Measurements from ENCODE around the gene CD276.

Gene CD276

DNA sequence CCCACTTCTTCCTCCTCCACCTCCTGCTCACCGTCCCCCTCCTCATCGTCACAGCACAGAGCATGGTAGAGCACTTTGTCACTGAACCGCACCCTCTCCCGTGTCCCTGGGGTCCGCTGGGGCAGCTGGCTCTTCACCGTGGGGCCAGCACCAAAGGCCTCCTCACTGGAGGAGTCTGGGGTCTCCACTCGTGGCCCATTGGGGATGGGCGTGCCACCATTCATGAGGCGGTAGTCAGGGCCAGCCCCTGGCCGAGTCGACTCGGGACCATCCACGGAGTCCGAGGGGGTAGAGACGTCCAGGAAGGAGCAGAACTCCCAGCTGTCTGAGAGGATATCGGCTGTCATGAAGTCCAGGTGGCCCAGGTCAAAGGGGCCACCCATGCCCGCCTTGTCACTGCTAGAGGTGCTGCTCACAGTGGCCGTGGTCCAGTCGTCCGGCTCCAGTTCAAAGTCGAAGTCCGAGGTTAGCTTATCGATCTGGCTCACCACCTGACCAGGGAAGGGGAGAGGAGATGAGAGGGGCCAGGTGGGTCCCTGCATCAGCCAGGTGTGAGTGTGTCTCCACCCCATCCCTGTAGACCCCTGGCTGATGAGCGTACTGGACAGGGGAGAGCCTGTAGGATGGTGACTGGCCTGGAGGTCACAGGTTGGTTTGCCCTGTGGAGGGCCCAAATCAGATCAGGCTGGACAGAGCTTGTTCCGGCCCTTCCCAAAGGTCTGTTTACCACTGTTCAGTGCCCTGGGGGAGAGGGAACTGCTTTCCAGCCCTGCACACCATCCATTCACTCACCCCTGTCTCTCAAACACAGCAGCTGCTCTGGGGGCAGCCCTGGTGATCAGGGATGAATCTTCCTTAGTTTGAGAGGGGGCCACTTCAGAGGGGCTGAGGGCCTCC lies 56.2 kb downstream of the CD276 start:
- H4K20me1 ChIP-seq (ENCODE audit: insufficient read depth, low read length) = no peaks in the 10 kb centered on the region
- no peak overlapping the region for H3K9ac ChIP-seq (ENCODE audit: low read length)
- no peak overlapping the region for H3K27ac ChIP-seq (ENCODE audit: low read length)
- H2AFZ ChIP-seq (ENCODE audit: low read depth, low read length) = no peak overlapping the region
- no peaks in the 10 kb centered on the region for H3K9me3 ChIP-seq (ENCODE audit: insufficient read depth, low read length)
- H3K4me3 ChIP-seq (ENCODE audit: low read length) = no peak overlapping the region
- peaks cover 6% of the 10 kb centered on the region; the same call in 1 of the 2 replicates for H3K27me3 ChIP-seq (ENCODE audit: low read depth, low read length)
- no peaks in the 10 kb centered on the region for H3K36me3 ChIP-seq (replicated peaks; ENCODE audit: low read depth, low read length)
- no peaks in the 10 kb centered on the region for H3K4me1 ChIP-seq (ENCODE audit: low read length)
- H3K4me2 ChIP-seq (ENCODE audit: low read length) = no peak overlapping the region
- no peak for TF ChIP-seq EZH2phosphoT487 (IDR thresholded peaks at IDR 0.05; ENCODE audit: low read depth)
- TF ChIP-seq, protein P1, sequence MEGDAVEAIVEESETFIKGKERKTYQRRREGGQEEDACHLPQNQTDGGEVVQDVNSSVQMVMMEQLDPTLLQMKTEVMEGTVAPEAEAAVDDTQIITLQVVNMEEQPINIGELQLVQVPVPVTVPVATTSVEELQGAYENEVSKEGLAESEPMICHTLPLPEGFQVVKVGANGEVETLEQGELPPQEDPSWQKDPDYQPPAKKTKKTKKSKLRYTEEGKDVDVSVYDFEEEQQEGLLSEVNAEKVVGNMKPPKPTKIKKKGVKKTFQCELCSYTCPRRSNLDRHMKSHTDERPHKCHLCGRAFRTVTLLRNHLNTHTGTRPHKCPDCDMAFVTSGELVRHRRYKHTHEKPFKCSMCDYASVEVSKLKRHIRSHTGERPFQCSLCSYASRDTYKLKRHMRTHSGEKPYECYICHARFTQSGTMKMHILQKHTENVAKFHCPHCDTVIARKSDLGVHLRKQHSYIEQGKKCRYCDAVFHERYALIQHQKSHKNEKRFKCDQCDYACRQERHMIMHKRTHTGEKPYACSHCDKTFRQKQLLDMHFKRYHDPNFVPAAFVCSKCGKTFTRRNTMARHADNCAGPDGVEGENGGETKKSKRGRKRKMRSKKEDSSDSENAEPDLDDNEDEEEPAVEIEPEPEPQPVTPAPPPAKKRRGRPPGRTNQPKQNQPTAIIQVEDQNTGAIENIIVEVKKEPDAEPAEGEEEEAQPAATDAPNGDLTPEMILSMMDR (IDR thresholded peaks at IDR 0.05; ENCODE audit: low read depth, low read length) = no peak
- no peaks in the 10 kb centered on the region for H3K79me2 ChIP-seq (ENCODE audit: low read length)

DNA sequence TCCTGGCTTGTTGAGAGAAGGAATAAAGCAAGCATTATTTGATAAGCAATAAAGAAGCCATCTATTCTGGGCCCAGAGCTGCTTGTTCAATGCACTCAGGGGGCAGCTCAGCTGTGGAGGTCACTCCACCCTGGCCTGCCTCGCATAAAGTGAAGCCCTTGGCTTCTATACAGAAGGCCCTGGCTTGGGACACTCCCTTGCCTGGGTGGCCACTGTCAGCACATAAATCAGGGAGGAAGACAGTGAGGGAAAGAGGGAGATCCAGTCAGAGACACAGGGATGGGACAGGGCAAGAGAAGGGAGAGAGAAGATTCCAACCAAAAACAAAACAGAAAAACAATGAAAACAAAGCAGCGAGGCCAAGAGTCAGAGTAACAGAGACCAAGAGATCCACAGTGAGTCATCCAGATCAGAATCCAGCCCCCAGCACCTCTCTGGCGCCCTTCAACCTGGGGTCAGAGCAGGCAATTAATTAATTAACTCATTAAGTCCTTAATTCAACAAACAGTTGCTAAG lies 57.2 kb downstream of the CD276 start:
- no peak overlapping the region for H2AFZ ChIP-seq (ENCODE audit: low read depth, low read length)
- H3K36me3 ChIP-seq (replicated peaks; ENCODE audit: low read depth, low read length) = no peaks in the 10 kb centered on the region
- TF ChIP-seq, protein P1 (IDR thresholded peaks at IDR 0.05; ENCODE audit: low read depth, low read length) = no peak
- no peak for TF ChIP-seq EZH2phosphoT487 (IDR thresholded peaks at IDR 0.05; ENCODE audit: low read depth)

DNA sequence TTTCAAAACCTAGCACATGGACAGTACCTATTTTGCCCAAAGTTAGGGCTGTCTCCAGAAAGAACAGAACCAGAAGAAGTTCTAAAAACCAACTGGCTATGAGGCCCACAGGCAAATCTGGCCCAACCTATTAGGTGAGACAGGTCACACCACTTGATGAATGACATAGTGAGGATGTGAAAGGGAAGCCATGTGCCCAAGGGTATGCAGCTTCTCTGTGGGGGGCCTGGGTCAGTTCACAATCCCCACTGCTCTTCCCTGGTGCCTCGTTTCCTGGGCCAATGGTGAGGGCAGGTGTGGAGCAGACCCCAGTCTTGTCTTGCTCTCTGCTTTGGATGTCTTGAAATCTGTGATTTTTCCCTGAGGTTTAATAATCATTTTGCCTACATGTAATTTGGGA lies 60.1 kb downstream of the CD276 start:
- Histone ChIP-seq H3K27ac (ENCODE audit: low read length) (no peak overlapping the region), H3K4me1 (ENCODE audit: low read length) (no peaks in the 10 kb centered on the region), H3K36me3 (replicated peaks; ENCODE audit: low read depth, low read length) (no peaks in the 10 kb centered on the region), H3K27me3 (ENCODE audit: low read depth, low read length) (peaks cover 6% of the 10 kb centered on the region), H3K79me2 (ENCODE audit: low read length) (no peaks in the 10 kb centered on the region), H3K9ac (ENCODE audit: low read length) (no peak overlapping the region), H4K20me1 (ENCODE audit: insufficient read depth, low read length) (no peaks in the 10 kb centered on the region), H2AFZ (ENCODE audit: low read depth, low read length) (no peak overlapping the region), H3K9me3 (ENCODE audit: insufficient read depth, low read length) (no peaks in the 10 kb centered on the region), H3K4me2 (ENCODE audit: low read length) (no peak overlapping the region), H3K4me3 (ENCODE audit: low read length) (no peak overlapping the region)
- TF ChIP-seq, protein P1 (IDR thresholded peaks at IDR 0.05; ENCODE audit: low read depth, low read length) = no peak
- no peak for TF ChIP-seq EZH2phosphoT487 (IDR thresholded peaks at IDR 0.05; ENCODE audit: low read depth)

More for the DNA sequence above, 57.2 kb downstream of the CD276 start:
- H4K20me1 ChIP-seq (ENCODE audit: insufficient read depth, low read length) = no peaks in the 10 kb centered on the region
- peaks cover 2% of the 10 kb centered on the region; the same call in 1 of the 2 replicates for H3K27me3 ChIP-seq (ENCODE audit: low read depth, low read length)
- no peak overlapping the region for H3K4me2 ChIP-seq (ENCODE audit: low read length)
- H3K27ac ChIP-seq (ENCODE audit: low read length) = no peak overlapping the region
- no peaks in the 10 kb centered on the region for H3K4me1 ChIP-seq (ENCODE audit: low read length)
- no peak overlapping the region for H3K4me3 ChIP-seq (ENCODE audit: low read length)
- no peak overlapping the region for H3K9ac ChIP-seq (ENCODE audit: low read length)
- no peaks in the 10 kb centered on the region for H3K79me2 ChIP-seq (ENCODE audit: low read length)
- H3K9me3 ChIP-seq (ENCODE audit: insufficient read depth, low read length) = no peaks in the 10 kb centered on the region

DNA sequence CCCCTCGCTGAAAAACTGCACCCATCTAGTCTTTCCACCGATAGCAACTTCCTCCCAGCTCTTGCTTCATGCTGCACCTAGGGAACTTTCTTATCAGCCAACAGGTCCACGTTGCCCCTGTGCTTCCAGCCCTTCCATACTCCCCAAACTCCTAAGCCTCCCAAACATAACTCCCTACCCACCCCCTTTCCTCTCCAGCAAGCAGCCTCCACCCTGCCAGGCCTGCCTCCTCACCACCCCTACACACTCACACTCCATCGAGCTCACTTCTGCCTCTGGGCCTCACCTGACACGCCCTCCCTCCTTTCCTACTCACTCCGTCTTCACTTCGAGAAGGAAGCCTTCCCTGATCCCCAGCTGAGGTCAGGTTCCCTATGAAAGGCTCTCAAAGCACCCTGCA lies 60.9 kb downstream of the CD276 start:
- no peaks in the 10 kb centered on the region for H3K79me2 ChIP-seq (ENCODE audit: low read length)
- H3K36me3 ChIP-seq (replicated peaks; ENCODE audit: low read depth, low read length) = no peaks in the 10 kb centered on the region
- no peak overlapping the region for H3K9ac ChIP-seq (ENCODE audit: low read length)
- H3K4me2 ChIP-seq (ENCODE audit: low read length) = no peak overlapping the region
- no peaks in the 10 kb centered on the region for H3K9me3 ChIP-seq (ENCODE audit: insufficient read depth, low read length)
- H2AFZ ChIP-seq (ENCODE audit: low read depth, low read length) = no peak overlapping the region
- peaks cover 6% of the 10 kb centered on the region for H3K27me3 ChIP-seq (ENCODE audit: low read depth, low read length)
- H3K4me3 ChIP-seq (ENCODE audit: low read length) = no peak overlapping the region
- TF ChIP-seq EZH2phosphoT487 (IDR thresholded peaks at IDR 0.05; ENCODE audit: low read depth) = no peak
- TF ChIP-seq, protein P1 (IDR thresholded peaks at IDR 0.05; ENCODE audit: low read depth, low read length) = no peak
- no peaks in the 10 kb centered on the region for H4K20me1 ChIP-seq (ENCODE audit: insufficient read depth, low read length)
- H3K27ac ChIP-seq (ENCODE audit: low read length) = no peak overlapping the region
- H3K4me1 ChIP-seq (ENCODE audit: low read length) = no peaks in the 10 kb centered on the region
